CD8-positive, alpha-beta memory T cell (primary cell): ENCODE results near the gene ANO10. TPM values are rescaled to one million over a fixed set of nuclear protein-coding genes. Genes with fewer than 3 reads are reported as not detected.
"Not testable (repeated sequence)": the region's sequence is repeated elsewhere in the genome, so short reads cannot be mapped to it uniquely, and the experiment has no call there.

ENCODE experiments used
- CTCF ChIA-PET: fragments of 350-600 bp; sonication (Branson Sonifier 250); formaldehyde crosslinking; loops from one replicate; lab custom pipeline; 2021; ENCODE audit warnings: antibody characterized with exemption; lab: Charles Lee
- POLR2A ChIA-PET: fragments of 350-600 bp; sonication (Branson Sonifier 250); formaldehyde crosslinking; loops from one replicate; lab custom pipeline; 2021; ENCODE audit warnings: antibody characterized with exemption; lab: Charles Lee
- DNase-seq, 5 donors: peaks; one replicate each; pipeline versions ENCODE4 v3.0.0 to v3.0.0-alpha.2; 2020 to 2022; ENCODE audit warnings: mixed read lengths in 1 of 5
- H3K27ac ChIP-seq: one replicate; pipeline ENCODE4 v1.7.0; 2013; ENCODE audit warnings: low read depth, mild to moderate bottlenecking, low read length, moderate library complexity
- H3K27me3 ChIP-seq: 2 replicates; pipeline ENCODE4 v1.7.0; 2013; ENCODE audit warnings: low read length, mild to moderate bottlenecking; ENCODE audit not compliant: insufficient read depth, poor library complexity, severe bottlenecking
- H3K36me3 ChIP-seq: 2 replicates; pipeline ENCODE4 v1.7.0; 2013; ENCODE audit warnings: mild to moderate bottlenecking, low read length, moderate library complexity; ENCODE audit not compliant: insufficient read depth
- H3K4me1 ChIP-seq: 2 replicates; pipeline ENCODE4 v1.7.0; 2013; ENCODE audit warnings: mild to moderate bottlenecking, low read length, moderate library complexity; ENCODE audit not compliant: insufficient read depth
- H3K4me3 ChIP-seq: 2 replicates; pipeline ENCODE4 v1.7.0; 2013; ENCODE audit warnings: mild to moderate bottlenecking, low read length
- H3K9me3 ChIP-seq: 2 replicates; pipeline ENCODE4 v1.7.0; 2013; ENCODE audit warnings: mild to moderate bottlenecking, low read length
- H3K27ac Mint-ChIP-seq, 8 donors: one replicate each; pipeline ENCODE4 v1.8.0; 2020 to 2021; ENCODE audit warnings: mixed read lengths in 8 of 8, mild to moderate bottlenecking in 6 of 8, inconsistent platforms in 3 of 8, moderate library complexity in 3 of 8
- H3K27me3 Mint-ChIP-seq, 2 donors: one replicate each; pipeline ENCODE4 v1.8.0; 2020 to 2021; ENCODE audit warnings: mixed read lengths in 2 of 2, mild to moderate bottlenecking in 1 of 2, moderate library complexity in 1 of 2
- H3K36me3 Mint-ChIP-seq, 3 donors: one replicate each; pipeline ENCODE4 v1.8.0; 2020 to 2021; ENCODE audit warnings: mixed read lengths in 3 of 3, inconsistent platforms in 1 of 3, mild to moderate bottlenecking in 1 of 3
- H3K4me1 Mint-ChIP-seq, 3 donors: one replicate each; pipeline ENCODE4 v1.8.0; 2020 to 2021; ENCODE audit warnings: mixed read lengths in 3 of 3, inconsistent platforms in 1 of 3, mild to moderate bottlenecking in 1 of 3
- H3K4me3 Mint-ChIP-seq, 7 donors: one replicate each; pipeline ENCODE4 v1.8.0; 2020 to 2021; ENCODE audit warnings: mixed read lengths in 7 of 7, mild to moderate bottlenecking in 6 of 7, moderate library complexity in 4 of 7, inconsistent platforms in 2 of 7
- H3K9me3 Mint-ChIP-seq, 5 donors: one replicate each; pipeline ENCODE4 v1.8.0; 2020 to 2022; ENCODE audit warnings: mixed read lengths in 5 of 5, mild to moderate bottlenecking in 3 of 5, moderate library complexity in 2 of 5, inconsistent platforms in 1 of 5
- polyA plus RNA-seq: library from polyadenylated mRNA; unstranded; fragments of 300-500 nt; fragmentation: Illumina TruSeq; gene quantifications from one replicate; pipeline ENCODE4 v1.2.3, GENCODE V29; 2021
- total RNA-seq, 2 experiments: library from RNA; stranded (reverse); gene quantifications; one replicate each; pipeline ENCODE4 v1.2.3, GENCODE V29; 2021

The ANO10 gene
- total RNA-seq (10 to 100 TPM in 1 of 2 experiments, 1 to 10 TPM in 1; 9.1 to 12.3 TPM), polyA plus RNA-seq (8.1 TPM)

- peaks cover 0 to 4% (median 0%) of the 10 kb centered on the region in 3 donors for H3K36me3 Mint-ChIP-seq
- H3K4me3 Mint-ChIP-seq, result peak within 1 kb of the TSS; percentile 83 to 96 (median 90)
- H3K27ac ChIP-seq, result peak within 1 kb of the TSS; percentile 68
- peak within 1 kb of the TSS; percentile 77 to 91 (median 86) for H3K27ac Mint-ChIP-seq
- H3K27me3 Mint-ChIP-seq, result no peaks in the 10 kb centered on the region
- CTCF ChIA-PET, result interaction anchor here (1.2 to 1.6 kb wide), 2 partner anchors 16 to 460 kb away, joined by 4 read pairs; no protein-coding TSS in a partner anchor
- peak within 1 kb of the TSS; percentile 71 for H3K4me3 ChIP-seq
- H3K4me1 Mint-ChIP-seq, result peaks cover 12 to 33% (median 23%) of the 10 kb centered on the region in 3 donors
- DNase-seq, result peak; percentile 91 to 95 (median 94)
- no peaks in the 10 kb centered on the region for H3K9me3 Mint-ChIP-seq
- no peaks in the 10 kb centered on the region for H3K36me3 ChIP-seq
- POLR2A ChIA-PET, result interaction anchor here (0.6 kb wide), 3 partner anchors 39 to 534 kb away, joined by 3 read pairs; no protein-coding TSS in a partner anchor
- no peaks in the 10 kb centered on the region for H3K27me3 ChIP-seq
- peaks cover 11% of the 10 kb centered on the region for H3K4me1 ChIP-seq
- H3K9me3 ChIP-seq, result no peaks in the 10 kb centered on the region
These were observed at the start of gene ANO10 for GRCh38 chr3:43621656-43622432. Gene ANO10 (minus strand): TSS chr3:43622011. CDS start chr3:43605852, 16,159 bp downstream.

- Histone ChIP-seq H3K4me1 (no peaks in the 10 kb centered on the region), H3K4me3 (no peak overlapping the region), H3K27ac (peak overlapping the region; percentile 52), H3K9me3 (no peaks in the 10 kb centered on the region), H3K27me3 (no peaks in the 10 kb centered on the region), H3K36me3 (no peaks in the 10 kb centered on the region)
- Mint-ChIP-seq H3K9me3 (no peaks in the 10 kb centered on the region), H3K4me3 (no peak overlapping the region), H3K4me1 (no peaks in the 10 kb centered on the region), H3K27me3 (peaks cover 2 to 43% of the 10 kb centered on the region in 2 donors), H3K36me3 (peaks cover 0 to 2% (median 0%) of the 10 kb centered on the region in 3 donors), H3K27ac (no peak overlapping the region)
- ChIA-PET POLR2A (no interaction called here), CTCF (no interaction called here)
- DNase-seq, result no peak
These were observed 49.1 kb upstream of the ANO10 start for GRCh38 chr3:43670635-43671522.

GRCh38 chr3:43665011-43665410 is 43.2 kb upstream of the ANO10 start:
- H3K27me3 Mint-ChIP-seq, result peaks cover 4 to 32% of the 10 kb centered on the region in 2 donors
- DNase-seq, H3K27ac ChIP-seq, POLR2A ChIA-PET, H3K4me1 Mint-ChIP-seq, H3K9me3 ChIP-seq, H3K27ac Mint-ChIP-seq, CTCF ChIA-PET, H3K4me3 Mint-ChIP-seq, H3K9me3 Mint-ChIP-seq, H3K4me3 ChIP-seq, H3K4me1 ChIP-seq, H3K27me3 ChIP-seq, H3K36me3 ChIP-seq: not testable (repeated sequence)
- peaks cover 0 to 10% (median 4%) of the 10 kb centered on the region in 3 donors for H3K36me3 Mint-ChIP-seq

GRCh38 chr3:43661376-43661775 is 39.6 kb upstream of the ANO10 start:
- H3K27me3 Mint-ChIP-seq, result peaks cover 2 to 15% of the 10 kb centered on the region in 2 donors
- peaks cover 0 to 14% (median 4%) of the 10 kb centered on the region in 3 donors for H3K36me3 Mint-ChIP-seq
- CTCF ChIA-PET, H3K9me3 ChIP-seq, POLR2A ChIA-PET, H3K4me1 Mint-ChIP-seq, H3K4me3 Mint-ChIP-seq, H3K27ac ChIP-seq, DNase-seq, H3K4me3 ChIP-seq, H3K9me3 Mint-ChIP-seq, H3K36me3 ChIP-seq, H3K4me1 ChIP-seq, H3K27me3 ChIP-seq: not testable (repeated sequence)
- H3K27ac Mint-ChIP-seq, result peak overlapping the region in 1 of 8 donors; percentile 39

GRCh38 chr3:43659250-43659880 is 37.6 kb upstream of the ANO10 start:
- Histone ChIP-seq H3K4me3 (no peak overlapping the region), H3K4me1 (no peaks in the 10 kb centered on the region), H3K36me3 (no peaks in the 10 kb centered on the region), H3K9me3 (no peaks in the 10 kb centered on the region), H3K27me3 (no peaks in the 10 kb centered on the region), H3K27ac (no peak overlapping the region)
- peaks cover 4 to 13% of the 10 kb centered on the region in 2 donors for H3K27me3 Mint-ChIP-seq
- H3K27ac Mint-ChIP-seq, result no peak overlapping the region
- POLR2A ChIA-PET, result no interaction called here
- H3K4me1 Mint-ChIP-seq, result no peaks in the 10 kb centered on the region
- CTCF ChIA-PET, result no interaction called here
- no peak for DNase-seq
- H3K9me3 Mint-ChIP-seq, result peaks cover 0 to 5% (median 2%) of the 10 kb centered on the region in 5 donors
- H3K36me3 Mint-ChIP-seq, result peaks cover 0 to 13% (median 4%) of the 10 kb centered on the region in 3 donors
- H3K4me3 Mint-ChIP-seq, result no peak overlapping the region

- CTCF ChIA-PET, H3K4me3 Mint-ChIP-seq, H3K4me3 ChIP-seq, H3K27me3 Mint-ChIP-seq, H3K27ac Mint-ChIP-seq, H3K36me3 ChIP-seq, H3K4me1 ChIP-seq, H3K9me3 ChIP-seq, H3K9me3 Mint-ChIP-seq, POLR2A ChIA-PET, H3K27me3 ChIP-seq, H3K4me1 Mint-ChIP-seq, H3K27ac ChIP-seq, DNase-seq, H3K36me3 Mint-ChIP-seq: not testable (repeated sequence)
These were observed 34.6 kb upstream of the ANO10 start for GRCh38 chr3:43656390-43656789.

GRCh38 chr3:43650345-43650744 is 28.5 kb upstream of the ANO10 start:
- POLR2A ChIA-PET, result no interaction called here

More at GRCh38 chr3:43650345-43650744, 28.5 kb upstream of the ANO10 start:
- no peaks in the 10 kb centered on the region for H3K27me3 ChIP-seq
- H3K36me3 Mint-ChIP-seq, result no peaks in the 10 kb centered on the region
- peaks cover 7 to 36% of the 10 kb centered on the region in 2 donors for H3K27me3 Mint-ChIP-seq
- no peak overlapping the region for H3K4me3 ChIP-seq
- no peaks in the 10 kb centered on the region for H3K9me3 Mint-ChIP-seq
- H3K4me3 Mint-ChIP-seq, result no peak overlapping the region
- no peaks in the 10 kb centered on the region for H3K36me3 ChIP-seq
- no peak overlapping the region for H3K27ac ChIP-seq
- H3K4me1 Mint-ChIP-seq, result no peaks in the 10 kb centered on the region
- no peak for DNase-seq
- H3K4me1 ChIP-seq, result no peaks in the 10 kb centered on the region
- peak overlapping the region in 1 of 8 donors; percentile 72 for H3K27ac Mint-ChIP-seq
- CTCF ChIA-PET, result no interaction called here
- H3K9me3 ChIP-seq, result no peaks in the 10 kb centered on the region
